K562 (cell line): ENCODE results near the gene PDE11A. TPM values are rescaled to one million over a fixed set of nuclear protein-coding genes. Genes with fewer than 3 reads are reported as not detected.
A peak's percentile ranks its signal among the peaks of the same experiment; 100 is the strongest.

Experiments used
- ATAC-seq: fragments of 200-7000 bp; cut with Tn5 transposase; 3 replicates; pipeline ENCODE4 v1.9.1; 2020; ENCODE audit warnings: moderate library complexity
- BruUV-seq: library from RNA; stranded (reverse); fragments of 400-500 nt; replicated peaks from 2 replicates; lab custom pipeline; 2021; lab: Mats Ljungman, UMichigan
- CTCF ChIA-PET: fragments of 300-600 bp; formaldehyde crosslinking; extraction: SDS; loops from one replicate; lab custom pipeline; 2021; ENCODE audit warnings: low intra/inter-chr PET ratio; lab: Yijun Ruan, JAX
- POLR2A ChIA-PET: fragments of 300-600, 350-650 bp; sonication (Branson Sonifier 250); formaldehyde crosslinking; extraction: SDS; loops from one replicate; lab custom pipeline; 2021; ENCODE audit warnings: antibody characterized with exemption, inconsistent platforms; lab: Yijun Ruan, JAX
- DNase-seq, 4 experiments: peaks; one replicate each; pipeline versions ENCODE4 v3.0.0 to v3.0.0-alpha.2; 2011 to 2018; ENCODE audit warnings: low spot score in 3 of 4, mixed read lengths in 3 of 4; ENCODE audit errors: extremely low read depth in 1 of 4
- FAIRE-seq: peaks from 2 replicates; lab custom pipeline; 2011; peaks lifted over from hg19 to GRCh38; lab: Jason Lieb, UNC
- H2AFZ ChIP-seq: 2 replicates; pipeline ENCODE4 v1.6.0; 2011; ENCODE audit warnings: low read depth, low read length, control low read depth, inconsistent platforms
- H3K27ac ChIP-seq: fragments of 200-600 bp; 3 replicates; pipeline ENCODE4 v1.8.0; 2011; ENCODE audit warnings: low read depth, mild to moderate bottlenecking, control low read depth, inconsistent platforms, low read length, moderate library complexity, mixed read lengths; ENCODE audit errors: extremely low read depth
- H3K27me3 ChIP-seq, 2 experiments: fragments of 300-600 bp in 1 of 2; 2 replicates in 1 of 2; 3 replicates in 1 of 2; pipeline versions ENCODE4 v1.6.0 to v1.8.0; 2011; ENCODE audit warnings: inconsistent platforms in 2 of 2, low read length in 2 of 2, mild to moderate bottlenecking in 1 of 2, mixed read lengths in 1 of 2, moderate library complexity in 1 of 2; ENCODE audit not compliant: control insufficient read depth in 2 of 2, insufficient read depth in 2 of 2
- H3K36me3 ChIP-seq: fragments of 300-600 bp; 3 replicates; pipeline ENCODE4 v1.8.0; 2011; ENCODE audit warnings: mild to moderate bottlenecking, low read length, inconsistent platforms; ENCODE audit not compliant: control insufficient read depth, insufficient read depth
- H3K4me1 ChIP-seq, 2 experiments: fragments of 200-600 bp in 1 of 2; replicated peaks in 1 of 2; 2 replicates in 1 of 2; 3 replicates in 1 of 2; pipeline versions ENCODE4 v1.5.1 to v1.8.0; 2011; ENCODE audit warnings: inconsistent platforms in 2 of 2, low read length in 2 of 2, mild to moderate bottlenecking in 1 of 2, mixed read lengths in 1 of 2, moderate library complexity in 1 of 2; ENCODE audit not compliant: control insufficient read depth in 2 of 2, insufficient read depth in 2 of 2
- H3K4me2 ChIP-seq: 2 replicates; pipeline ENCODE4 v1.6.1; 2011; ENCODE audit warnings: low read length, control low read depth, inconsistent platforms, mixed read lengths; ENCODE audit not compliant: insufficient read depth
- H3K4me3 ChIP-seq: fragments of 200-600 bp; sonication (generic), shearing (Covaris generic); 2 replicates; pipeline ENCODE4 v1.5.1; 2016; ENCODE audit warnings: control low read depth, inconsistent platforms
- H3K79me2 ChIP-seq: fragments of 200-600 bp; 3 replicates; pipeline ENCODE4 v1.8.0; 2011; ENCODE audit warnings: low read length, inconsistent platforms; ENCODE audit not compliant: control insufficient read depth, insufficient read depth
- H3K9ac ChIP-seq, 2 experiments: 2 replicates each; pipeline versions ENCODE4 v1.6.0 to v1.6.1; 2011; ENCODE audit warnings: low read depth in 2 of 2, low read length in 2 of 2, control low read depth in 1 of 2, inconsistent platforms in 1 of 2, mild to moderate bottlenecking in 1 of 2, mixed read lengths in 1 of 2; ENCODE audit not compliant: insufficient read depth in 1 of 2
- H3K9me1 ChIP-seq: one replicate; pipeline ENCODE4 v1.6.0; 2011; ENCODE audit warnings: inconsistent platforms, mild to moderate bottlenecking, low read length, moderate library complexity; ENCODE audit not compliant: control insufficient read depth, insufficient read depth
- H3K9me3 ChIP-seq: replicated peaks from 2 replicates; pipeline ENCODE4 v1.5.1; 2011; ENCODE audit warnings: low read depth, low read length, inconsistent platforms; ENCODE audit not compliant: control insufficient read depth, insufficient read depth
- H4K20me1 ChIP-seq: replicated peaks from 2 replicates; pipeline ENCODE4 v1.6.1; 2011; ENCODE audit warnings: low read length, inconsistent platforms, mixed read lengths; ENCODE audit not compliant: control insufficient read depth, insufficient read depth
- HMBOX1 ChIP-seq: sonication (generic); IDR thresholded peaks from 2 replicates; pipeline ENCODE4 v1.6.1; 2016
- MECOM ChIP-seq: fragments of 250-450 bp; sonication (Bioruptor Pico); IDR thresholded peaks from 2 replicates; pipeline ENCODE4 v1.8.0; 2022; ENCODE audit warnings: inconsistent platforms
- RERE ChIP-seq: sonication (generic); formaldehyde crosslinking; IDR thresholded peaks from 2 replicates; pipeline ENCODE4 v1.8.0; 2023; ENCODE audit warnings: missing genetic modification reagents, mild to moderate bottlenecking, borderline replicate concordance
- ZNF408 ChIP-seq: fragments of 250-450 bp; sonication (Bioruptor Pico); IDR thresholded peaks from 2 replicates; pipeline ENCODE4 v1.4.0; 2020; ENCODE audit warnings: low read depth, mild to moderate bottlenecking, moderate library complexity
- ZNF512 ChIP-seq: IDR thresholded peaks from 2 replicates; pipeline ENCODE4 v1.6.1; 2016; ENCODE audit warnings: missing genetic modification characterization, missing compliant biosample characterization
- WGBS: fragments of 100-300 bp; shearing (Covaris generic); methylation state at CpG from one replicate; pipeline ENCODE4 v1.1.6; 2016; ENCODE audit warnings: low coverage, mixed read lengths; ENCODE audit not compliant: insufficient coverage; ENCODE audit errors: missing lambda C conversion rate; 5-methylcytosine and 5-hydroxymethylcytosine counted together
- in situ Hi-C: fragments of 300-500 bp; cut with MboI; formaldehyde crosslinking; loops from 4 replicates; pipeline ENCODE4 v1.15.0; 2018; ENCODE audit warnings: inconsistent platforms, mixed read lengths
- intact Hi-C: fragments of 100-400 bp; cut with micrococcal nuclease; formaldehyde crosslinking; loops from 2 replicates; pipeline ENCODE4 v1.14.2; 2022
- polyA plus RNA-seq, 8 experiments: library from polyadenylated mRNA; depleted of rRNA in 4 of 8; stranded (reverse) in 5 of 8; unstranded in 3 of 8; fragments of >200 nt; fragmentation: Nextera tagmentation in 2 of 8; fragmentation: Illumina TruSeq in 1 of 8; extraction: Ambion mirVana in 2 of 8; extraction: Trizol in 1 of 8; gene quantifications; 2 replicates each; pipeline versions ENCODE4 v1.2.1 to v1.2.3, GENCODE V29; 2011 to 2014; ENCODE audit warnings: inconsistent platforms in 1 of 8, missing spikeins in 1 of 8
- total RNA-seq, 7 experiments: library from RNA; depleted of rRNA in 6 of 7; stranded (reverse); fragments of >200 nt in 6 of 7; fragmentation: Illumina TruSeq in 2 of 7; extraction: Trizol in 2 of 7; gene quantifications; 2 replicates each; pipeline versions ENCODE4 v1.2.1 to v1.2.3, GENCODE V29; 2011 to 2021; ENCODE audit warnings: low replicate concordance in 1 of 7

The PDE11A gene
- total and polyA plus RNA-seq, 9 of the 15 experiments (the other 6 are each of a cell fraction or from before 2014, with no cell fraction given), result 3.2 to 22.1 (median 5.7) TPM

- TF ChIP-seq ZNF512 (tag), result peak; percentile 80
- no peak for TF ChIP-seq ZNF408
- TF ChIP-seq, all 486 proteins: peak for 10
These were observed 438.7 kb downstream of the PDE11A start (continued) for GRCh38 chr2:177633910-177634294.

- H3K4me3 ChIP-seq, result no peak overlapping the region
- H2AFZ ChIP-seq, result peak overlapping the region; percentile 9
- H3K4me2 ChIP-seq, result no peak overlapping the region
- no peaks in the 10 kb centered on the region for H3K36me3 ChIP-seq
- no peaks in the 10 kb centered on the region; a peak in 1 of 5 replicates for H3K27me3 ChIP-seq
- H3K9me1 ChIP-seq, result no peaks in the 10 kb centered on the region
- no peak overlapping the region for H3K9ac ChIP-seq
- intact Hi-C loops (loop anchor here (10.0 kb wide), 1 partner anchor 468 kb away; no protein-coding TSS in a partner anchor), in situ Hi-C loops (no loop called here)
- H3K27ac ChIP-seq, result no peak overlapping the region
- BruUV-seq, result no TSS peak
- FAIRE-seq, result no peak
- DNase-seq, result no peak
- H3K79me2 ChIP-seq, result no peaks in the 10 kb centered on the region
- ChIA-PET POLR2A (interaction anchor here (0.5 to 0.8 kb wide), 2 partner anchors 58 to 143 kb away, joined by 3 to 4 read pairs; no protein-coding TSS in a partner anchor), CTCF (no interaction called here)
- H3K9me3 ChIP-seq, result no peaks in the 10 kb centered on the region
- TF ChIP-seq RERE (no peak), HMBOX1 (peak; percentile 40; the same call in 1 of the 2 replicates), MECOM (no peak)
- ATAC-seq, result no peak
- 42% methylated on average over 3 of the region's 3 CpGs for WGBS
- peaks cover 0 to 3% of the 10 kb centered on the region in 2 experiments; a peak in 3 of 5 replicates for H3K4me1 ChIP-seq
- H4K20me1 ChIP-seq, result no peaks in the 10 kb centered on the region
These were observed 439.5 kb downstream of the PDE11A start for GRCh38 chr2:177633111-177633510.
